Coronary artery (tissue), 2 donors: ENCODE results near the gene UBL3.

Experiments
- DNase-seq: peaks from one replicate; pipeline ENCODE4 v3.0.0-alpha.2; 2017; ENCODE audit warnings: low spot score
- H3K27ac ChIP-seq, 2 donors: fragments of 200-600 bp; sonication (generic); one replicate each; pipeline ENCODE4 v1.5.1; 2016 to 2019
- H3K4me3 ChIP-seq: fragments of 200-600 bp; sonication (generic); 2 replicates; pipeline ENCODE4 v1.5.1; 2016; ENCODE audit warnings: mild to moderate bottlenecking, moderate library complexity
- CTCF ChIP-seq: fragments of 200-600 bp; sonication (generic); IDR thresholded peaks from one replicate; pipeline ENCODE4 v1.5.1; 2019; ENCODE audit warnings: antibody characterized with exemption

UBL3 gene

GRCh38 chr13:29740961-29741360, 109.5 kb downstream of the UBL3 start:
- H3K4me3 ChIP-seq, result no peak overlapping the region
- no peak overlapping the region for H3K27ac ChIP-seq
- TF ChIP-seq CTCF, result no peak
- no peak for DNase-seq

- Histone ChIP-seq H3K4me3 (no peak overlapping the region), H3K27ac (no peak overlapping the region)
- no peak for DNase-seq
- TF ChIP-seq CTCF, result no peak
These were observed 113.4 kb downstream of the UBL3 start for GRCh38 chr13:29737061-29737460.

- Histone ChIP-seq H3K4me3 (no peak overlapping the region), H3K27ac (no peak overlapping the region)
- TF ChIP-seq CTCF, result no peak
- DNase-seq, result no peak
These were observed 117.2 kb downstream of the UBL3 start for GRCh38 chr13:29733147-29733611.

DNA sequence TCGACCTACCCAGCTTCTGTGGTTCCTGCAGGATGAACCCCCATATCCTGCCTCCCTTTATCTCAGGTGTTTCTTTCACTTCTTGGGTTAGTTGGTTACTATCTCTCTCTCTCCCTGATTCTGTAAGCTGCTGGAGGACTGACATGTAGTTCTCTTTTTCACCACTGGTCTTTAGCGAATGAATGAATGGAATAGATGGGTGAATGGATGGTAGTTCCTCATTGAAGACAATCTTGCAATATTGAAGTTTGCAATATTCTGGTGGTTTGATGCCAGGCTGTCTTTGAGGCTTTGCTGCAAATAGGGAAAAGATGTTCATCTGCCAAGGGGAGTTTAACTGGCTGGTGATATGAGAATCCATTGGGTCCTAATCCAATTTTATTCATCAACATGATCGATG, 120.2 kb downstream of the UBL3 start:
- no peak overlapping the region for H3K27ac ChIP-seq
- no peak for TF ChIP-seq CTCF
- DNase-seq, result no peak
- H3K4me3 ChIP-seq, result no peak overlapping the region

- Histone ChIP-seq H3K4me3 (no peak overlapping the region), H3K27ac (no peak overlapping the region)
- TF ChIP-seq CTCF, result no peak
- DNase-seq, result no peak
These were observed 128.0 kb downstream of the UBL3 start for GRCh38 chr13:29722415-29722814.

DNA sequence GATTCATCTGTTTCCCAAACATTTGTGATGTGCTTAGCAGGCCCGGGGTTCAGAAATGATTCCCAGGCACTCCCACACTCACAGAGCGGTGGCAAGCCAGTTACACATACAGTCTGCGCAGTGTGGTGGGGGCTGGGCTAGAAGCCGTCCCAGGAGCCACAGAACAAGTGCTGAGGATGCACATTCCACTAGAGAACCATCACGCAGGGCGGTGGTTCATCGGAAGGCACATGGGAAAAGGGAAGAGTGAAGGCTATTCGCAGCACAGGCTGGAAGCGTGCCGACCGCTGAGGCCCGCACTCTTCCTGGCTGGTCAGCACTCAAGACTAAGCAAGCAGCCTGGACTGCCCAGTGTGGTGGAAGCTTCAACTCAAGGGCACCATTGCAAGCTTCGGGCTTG, 128.7 kb downstream of the UBL3 start:
- DNase-seq, result peak; percentile 22
- TF ChIP-seq CTCF, result no peak
- Histone ChIP-seq H3K27ac (no peak overlapping the region), H3K4me3 (no peak overlapping the region)

- peak; percentile 7 for DNase-seq
- TF ChIP-seq CTCF, result no peak
- H3K27ac ChIP-seq, result no peak overlapping the region
- H3K4me3 ChIP-seq, result no peak overlapping the region
These were observed 131.7 kb downstream of the UBL3 start for GRCh38 chr13:29718694-29719093.
